ENCODE data around the gene TIMM23B.
"Not testable (repeated sequence)": the region's sequence is repeated elsewhere in the genome, so short reads cannot be mapped to it uniquely, and the experiment has no call there.

GRCh38 chr10:49948142-49948541 is 6.3 kb downstream of the TIMM23B start:
- TF ChIP-seq CTCF (IDR thresholded peaks at IDR 0.05); ZFX (IDR thresholded peaks at IDR 0.05; ENCODE audit: borderline replicate concordance): not testable (repeated sequence)
